H1 (cell line): ENCODE measurements around the gene CHRNA4.

ENCODE experiments used
- CTCF ChIP-seq, 3 experiments: IDR thresholded peaks; 1 replicate in 2 of 3; 2 replicates in 1 of 3; pipeline versions ENCODE4 v1.5.1 to v1.6.1; 2011; ENCODE audit warnings: low read length in 3 of 3, mild to moderate bottlenecking in 3 of 3, inconsistent platforms in 2 of 3, low read depth in 1 of 3, moderate library complexity in 1 of 3; ENCODE audit not compliant: insufficient read depth in 1 of 3; ENCODE audit errors: control extremely low read depth in 1 of 3
- POLR2A ChIP-seq, 2 experiments: IDR thresholded peaks; 1 replicate in 1 of 2; 2 replicates in 1 of 2; pipeline ENCODE4 v1.6.1; 2011; ENCODE audit warnings: low read depth in 2 of 2, low read length in 2 of 2, mild to moderate bottlenecking in 2 of 2; ENCODE audit errors: control extremely low read depth in 1 of 2

- TF ChIP-seq CTCF (IDR thresholded peaks at IDR 0.05; ENCODE audit: control extremely low read depth in 1 of 3, insufficient read depth in 1 of 3, low read depth in 1 of 3, low read length in 3 of 3) (no peak), POLR2A (IDR thresholded peaks at IDR 0.05; ENCODE audit: control extremely low read depth in 1 of 2, low read depth in 2 of 2, low read length in 2 of 2) (no peak)
These were observed 33.8 kb upstream of the CHRNA4 start for GRCh38 chr20:63394920-63395455.
